Neural progenitor cell (in vitro differentiated cells): Measurements from ENCODE around the gene ACVR1.

ENCODE experiments used
- CTCF ChIP-seq: fragments of 200-600 bp; sonication (generic); IDR thresholded peaks from 2 replicates; pipeline ENCODE4 v1.5.1; 2017; ENCODE audit warnings: antibody characterized with exemption, mild to moderate bottlenecking
- EZH2 ChIP-seq: fragments of 200-600 bp; sonication (generic); IDR thresholded peaks from 2 replicates; pipeline ENCODE4 v1.6.1; 2017; ENCODE audit warnings: antibody characterized with exemption, mild to moderate bottlenecking, moderate library complexity
- EZH2phosphoT487 ChIP-seq: fragments of 200-600 bp; sonication (generic); IDR thresholded peaks from 2 replicates; pipeline ENCODE4 v1.6.1; 2017; ENCODE audit warnings: antibody characterized with exemption

- TF ChIP-seq CTCF = no peak
- TF ChIP-seq EZH2phosphoT487 = no peak
- no peak for TF ChIP-seq EZH2
Observed at GRCh38 chr2:157835425-157835824, 40.7 kb downstream of the ACVR1 start.
